Calu3 (cell line): ENCODE data around the gene ZFR. TPM values are rescaled to one million over a fixed set of nuclear protein-coding genes. Genes with fewer than 3 reads are reported as not detected.

Experiments
- BruUV-seq: library from RNA; stranded (reverse); fragments of 400-500 nt; replicated peaks from 2 replicates; lab custom pipeline; 2021; lab: Mats Ljungman, UMichigan
- CTCF ChIA-PET: fragments of 300-600 bp; sonication (Branson Sonifier 250); formaldehyde crosslinking; loops from one replicate; lab custom pipeline; 2022; ENCODE audit warnings: antibody characterized with exemption; lab: Charles Lee
- DNase-seq: peaks from one replicate; pipeline ENCODE4 v3.0.0; 2022
- H3K27ac Mint-ChIP-seq: one replicate; pipeline ENCODE4 v1.8.0; 2022; ENCODE audit warnings: mixed read lengths; ENCODE audit not compliant: unreplicated experiment
- H3K27me3 Mint-ChIP-seq: one replicate; pipeline ENCODE4 v1.8.0; 2022; ENCODE audit warnings: mixed read lengths; ENCODE audit not compliant: unreplicated experiment
- H3K36me3 Mint-ChIP-seq: one replicate; pipeline ENCODE4 v1.8.0; 2022; ENCODE audit warnings: mild to moderate bottlenecking, moderate library complexity, mixed read lengths; ENCODE audit not compliant: insufficient read depth, unreplicated experiment
- H3K4me1 Mint-ChIP-seq: one replicate; pipeline ENCODE4 v1.8.0; 2022; ENCODE audit warnings: mild to moderate bottlenecking, low read depth, mixed read lengths; ENCODE audit not compliant: unreplicated experiment
- H3K4me3 Mint-ChIP-seq: one replicate; pipeline ENCODE4 v1.8.0; 2022; ENCODE audit warnings: mild to moderate bottlenecking, low read depth, moderate library complexity, mixed read lengths; ENCODE audit not compliant: unreplicated experiment
- H3K9me3 Mint-ChIP-seq: one replicate; pipeline ENCODE4 v1.8.0; 2022; ENCODE audit warnings: low read depth, mixed read lengths; ENCODE audit not compliant: unreplicated experiment
- CTCF ChIP-seq: fragments of 200-600 bp; IDR thresholded peaks from one replicate; pipeline ENCODE4 v1.8.0; 2022; ENCODE audit warnings: antibody characterized with exemption; ENCODE audit not compliant: unreplicated experiment
- intact Hi-C: fragments of 100-400 bp; cut with micrococcal nuclease; formaldehyde crosslinking; loops from one replicate; pipeline ENCODE4 v1.10.0; 2022; ENCODE audit not compliant: unreplicated experiment
- total RNA-seq: library from RNA; stranded (reverse); gene quantifications from 2 replicates; pipeline ENCODE4 v1.2.3, GENCODE V29; 2022

Gene ZFR
- total RNA-seq, 1 experiment from 2014 or later, result 63.4 TPM

- no peak for DNase-seq
- CTCF ChIA-PET, result interaction anchor here (0.6 to 1.0 kb wide), 3 partner anchors 8 to 63 kb away, joined by 3 read pairs; no protein-coding TSS in a partner anchor
- H3K27me3 Mint-ChIP-seq, result no peaks in the 10 kb centered on the region
- peak overlapping the region; percentile 92 for H3K27ac Mint-ChIP-seq
- peak overlapping the region; percentile 85 for H3K4me3 Mint-ChIP-seq
- no peak for TF ChIP-seq CTCF
- H3K36me3 Mint-ChIP-seq, result peaks cover 51% of the 10 kb centered on the region
- H3K4me1 Mint-ChIP-seq, result peaks cover 48% of the 10 kb centered on the region
- intact Hi-C loops, result no loop called here
- no peaks in the 10 kb centered on the region for H3K9me3 Mint-ChIP-seq
- TSS peak; percentile 33 for BruUV-seq
These were observed 132.9 kb downstream of the ZFR start for GRCh38 chr5:32311404-32312196.

- peaks cover 51% of the 10 kb centered on the region for H3K36me3 Mint-ChIP-seq
- no peak overlapping the region for H3K4me3 Mint-ChIP-seq
- no TSS peak for BruUV-seq
- no peaks in the 10 kb centered on the region for H3K27me3 Mint-ChIP-seq
- H3K9me3 Mint-ChIP-seq, result no peaks in the 10 kb centered on the region
- no peak overlapping the region for H3K27ac Mint-ChIP-seq
- TF ChIP-seq CTCF, result no peak
- peaks cover 52% of the 10 kb centered on the region for H3K4me1 Mint-ChIP-seq
- CTCF ChIA-PET, result no interaction called here
- no peak for DNase-seq
- intact Hi-C loops, result no loop called here
These were observed 134.8 kb downstream of the ZFR start for GRCh38 chr5:32309761-32310160.

- Mint-ChIP-seq H3K9me3 (no peaks in the 10 kb centered on the region), H3K27me3 (no peaks in the 10 kb centered on the region), H3K36me3 (peaks cover 53% of the 10 kb centered on the region), H3K4me3 (peak overlapping the region; percentile 21), H3K4me1 (peaks cover 59% of the 10 kb centered on the region), H3K27ac (no peak overlapping the region)
- TF ChIP-seq CTCF, result no peak
- intact Hi-C loops, result no loop called here
- CTCF ChIA-PET, result interaction anchor here (0.7 kb wide), 1 partner anchor 37 kb away, joined by 3 read pairs; no protein-coding TSS in a partner anchor
- no peak for DNase-seq
- no TSS peak for BruUV-seq
These were observed 135.6 kb downstream of the ZFR start for GRCh38 chr5:32308946-32309345.

DNA sequence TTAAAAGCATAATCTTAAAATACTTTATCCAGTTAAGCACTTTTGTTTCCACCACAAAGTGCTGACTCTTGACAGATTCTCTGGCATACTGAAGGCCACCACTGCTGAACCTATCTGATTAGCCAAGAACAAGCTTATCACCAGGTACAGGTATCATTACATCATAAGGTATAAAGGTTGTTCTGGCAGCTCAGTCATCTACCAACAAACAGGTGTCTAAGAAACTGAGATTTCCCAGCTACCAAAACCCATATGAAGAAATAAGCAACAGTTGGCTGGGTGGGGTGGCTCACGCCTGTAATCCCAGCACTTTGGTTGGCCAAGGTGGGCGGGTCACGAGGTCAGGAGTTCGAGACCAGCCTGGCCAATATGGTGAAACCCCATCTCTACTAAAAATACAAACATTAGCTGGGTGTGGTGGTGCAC lies 136.8 kb downstream of the ZFR start:
- no peak for TF ChIP-seq CTCF
- Mint-ChIP-seq H3K36me3 (peaks cover 46% of the 10 kb centered on the region), H3K4me3 (no peak overlapping the region), H3K4me1 (peaks cover 71% of the 10 kb centered on the region), H3K9me3 (no peaks in the 10 kb centered on the region), H3K27me3 (no peaks in the 10 kb centered on the region), H3K27ac (no peak overlapping the region)
- DNase-seq, result no peak
- CTCF ChIA-PET, result interaction anchor here (0.6 to 1.2 kb wide), 3 partner anchors 24 to 1128 kb away, joined by 3 to 5 read pairs (median 5); no protein-coding TSS in a partner anchor
- intact Hi-C loops, result no loop called here
- no TSS peak for BruUV-seq
